ENCODE measurements around the gene TMEM53.
"Not testable (repeated sequence)": the region's sequence is repeated elsewhere in the genome, so short reads cannot be mapped to it uniquely, and the experiment has no call there.

Gene TMEM53

GRCh38 chr1:44707112-44707881 lies 33.0 kb upstream of the TMEM53 start:
- H3K27ac ChIP-seq, result no peak overlapping the region
- TF ChIP-seq CTCF (conservative IDR thresholded peaks at IDR 0.05) (no peak), ZFX (IDR thresholded peaks at IDR 0.05) (no peak)

DNA sequence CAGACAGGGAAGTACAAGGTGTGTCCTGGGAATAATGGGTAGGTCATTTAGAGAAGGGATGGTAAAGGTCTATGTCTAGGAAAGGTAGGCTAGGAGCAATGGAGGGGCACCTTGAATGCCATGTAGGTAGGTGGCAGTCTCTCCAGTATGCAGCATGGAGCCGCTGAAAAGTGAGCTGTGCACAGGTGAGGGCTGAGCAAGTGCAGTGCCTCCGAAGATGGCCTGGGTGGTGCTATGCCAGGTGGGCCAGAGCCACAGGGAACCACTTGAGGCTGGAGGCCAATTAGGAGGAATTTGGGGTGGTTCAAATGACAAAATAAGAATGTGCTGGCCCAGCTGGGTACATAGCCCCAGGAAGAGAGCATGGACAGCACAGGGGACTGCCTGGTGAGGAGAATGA lies 31.7 kb upstream of the TMEM53 start:
- TF ChIP-seq ZFX (IDR thresholded peaks at IDR 0.05), result no peak
- no peak for TF ChIP-seq CTCF (conservative IDR thresholded peaks at IDR 0.05)
- H3K27ac ChIP-seq, result no peak overlapping the region

DNA sequence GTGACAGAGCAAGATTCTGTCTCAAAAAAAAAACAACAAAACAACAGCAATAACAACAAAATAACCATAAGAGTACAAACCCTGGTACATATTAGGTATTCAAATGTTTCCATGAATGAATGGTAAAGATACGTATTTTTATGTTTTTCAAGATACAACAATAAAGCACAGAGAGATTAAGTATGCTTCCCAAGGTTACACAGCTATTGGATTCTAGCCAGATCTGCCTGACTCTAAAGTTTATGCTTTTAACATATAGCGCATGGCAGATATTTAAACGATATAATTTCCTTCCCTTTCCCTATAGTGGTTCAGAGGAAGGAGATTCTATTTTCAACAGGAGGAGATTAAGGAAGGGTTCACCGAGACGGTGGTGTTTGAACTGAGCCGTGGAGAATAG lies 31.2 kb upstream of the TMEM53 start:
- TF ChIP-seq ZFX (IDR thresholded peaks at IDR 0.05) (no peak), CTCF (conservative IDR thresholded peaks at IDR 0.05) (no peak)
- no peak overlapping the region for H3K27ac ChIP-seq

DNA sequence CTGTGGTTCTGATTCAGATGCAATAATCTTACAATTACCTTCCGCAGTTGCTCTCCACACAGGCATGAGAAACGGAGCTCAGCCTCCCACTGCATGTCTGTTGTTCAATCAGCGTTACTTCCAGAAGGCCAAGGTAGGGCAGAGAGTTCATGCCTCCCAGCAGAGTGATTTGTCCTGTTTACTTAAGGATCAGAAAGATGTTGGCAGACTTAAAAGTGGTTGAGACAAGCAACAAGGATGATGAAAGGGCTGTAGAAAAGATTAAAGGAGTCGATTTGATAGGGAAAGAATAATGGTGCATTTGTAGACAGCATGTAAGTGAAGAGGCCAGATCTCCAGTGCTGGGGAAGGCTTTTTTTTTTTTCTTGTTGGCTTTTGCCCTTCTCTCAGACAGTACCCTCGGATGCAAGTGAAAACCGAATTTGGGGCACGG lies 26.9 kb upstream of the TMEM53 start:
- peak overlapping the region; percentile 28 for H3K27ac ChIP-seq
- TF ChIP-seq ZFX (IDR thresholded peaks at IDR 0.05), result no peak

DNA sequence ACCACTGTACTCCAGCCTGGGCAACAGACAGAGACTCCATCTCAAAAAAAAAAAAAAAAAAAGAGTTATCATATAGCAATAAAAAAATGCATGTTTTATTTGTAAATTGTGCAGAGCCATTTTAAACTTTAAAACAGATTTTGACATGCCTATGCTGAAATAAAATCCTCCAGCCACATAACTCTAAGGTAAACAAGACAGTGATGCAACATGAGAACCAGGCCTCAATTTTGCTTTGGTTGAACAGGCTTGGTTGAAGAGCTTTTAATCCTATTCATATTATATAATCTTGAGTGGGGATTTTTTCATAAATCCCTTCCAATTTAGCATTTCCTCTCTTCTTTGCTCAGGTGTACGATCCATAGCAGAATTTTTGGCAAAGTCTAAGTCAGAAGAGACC lies 26.3 kb upstream of the TMEM53 start:
- H3K27ac ChIP-seq, result peak overlapping the region; percentile 28; the same call in 1 of the 2 replicates
- TF ChIP-seq ZFX (IDR thresholded peaks at IDR 0.05), result no peak
- TF ChIP-seq CTCF (conservative IDR thresholded peaks at IDR 0.05), result no peak

- not testable (repeated sequence) for H3K27ac ChIP-seq
Measured at GRCh38 chr1:44699375-44699774, 25.1 kb upstream of the TMEM53 start.

DNA sequence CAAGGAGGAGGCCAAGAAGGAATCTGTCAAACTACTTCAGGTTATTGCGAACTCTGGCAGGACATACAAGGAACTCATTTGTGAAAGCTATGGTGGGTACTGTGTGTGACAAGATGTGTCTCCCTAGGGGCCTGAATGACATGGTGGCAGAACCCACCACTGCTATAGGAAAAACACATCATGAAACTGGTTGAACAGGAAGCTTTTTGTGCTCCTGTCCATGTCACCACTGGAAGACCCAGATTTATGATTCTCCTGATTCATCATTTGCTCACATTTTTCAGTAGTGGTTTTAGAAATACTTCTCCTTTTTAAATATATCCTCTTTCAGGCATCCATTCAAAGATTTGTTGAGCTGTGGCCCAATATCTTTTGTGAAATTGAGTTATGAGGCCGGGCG lies 23.9 kb upstream of the TMEM53 start:
- TF ChIP-seq ZFX (IDR thresholded peaks at IDR 0.05) (no peak), CTCF (conservative IDR thresholded peaks at IDR 0.05) (no peak)
- no peak overlapping the region for H3K27ac ChIP-seq

- TF ChIP-seq CTCF (conservative IDR thresholded peaks at IDR 0.05), result no peak
- TF ChIP-seq ZFX (IDR thresholded peaks at IDR 0.05), result no peak
- H3K27ac ChIP-seq, result no peak overlapping the region
Measured at GRCh38 chr1:44696789-44697345, 22.6 kb upstream of the TMEM53 start.

All from C4-2B (cell line).